Stimulated activated CD4-positive, alpha-beta T cell treated with anti-CD3 and anti-CD28 coated beads, TNF-alpha, amount 100 ng/mL, for 4 hours (primary cell): ENCODE results near the gene CTNNBL1.
"Not testable (repeated sequence)": the region's sequence is repeated elsewhere in the genome, so short reads cannot be mapped to it uniquely, and the experiment has no call there.

ENCODE experiments used
- DNase-seq, 3 experiments: peaks; one replicate each; pipeline ENCODE4 v3.0.0-alpha.2; 2020; ENCODE audit warnings: low read depth in 3 of 3

The CTNNBL1 gene

DNA sequence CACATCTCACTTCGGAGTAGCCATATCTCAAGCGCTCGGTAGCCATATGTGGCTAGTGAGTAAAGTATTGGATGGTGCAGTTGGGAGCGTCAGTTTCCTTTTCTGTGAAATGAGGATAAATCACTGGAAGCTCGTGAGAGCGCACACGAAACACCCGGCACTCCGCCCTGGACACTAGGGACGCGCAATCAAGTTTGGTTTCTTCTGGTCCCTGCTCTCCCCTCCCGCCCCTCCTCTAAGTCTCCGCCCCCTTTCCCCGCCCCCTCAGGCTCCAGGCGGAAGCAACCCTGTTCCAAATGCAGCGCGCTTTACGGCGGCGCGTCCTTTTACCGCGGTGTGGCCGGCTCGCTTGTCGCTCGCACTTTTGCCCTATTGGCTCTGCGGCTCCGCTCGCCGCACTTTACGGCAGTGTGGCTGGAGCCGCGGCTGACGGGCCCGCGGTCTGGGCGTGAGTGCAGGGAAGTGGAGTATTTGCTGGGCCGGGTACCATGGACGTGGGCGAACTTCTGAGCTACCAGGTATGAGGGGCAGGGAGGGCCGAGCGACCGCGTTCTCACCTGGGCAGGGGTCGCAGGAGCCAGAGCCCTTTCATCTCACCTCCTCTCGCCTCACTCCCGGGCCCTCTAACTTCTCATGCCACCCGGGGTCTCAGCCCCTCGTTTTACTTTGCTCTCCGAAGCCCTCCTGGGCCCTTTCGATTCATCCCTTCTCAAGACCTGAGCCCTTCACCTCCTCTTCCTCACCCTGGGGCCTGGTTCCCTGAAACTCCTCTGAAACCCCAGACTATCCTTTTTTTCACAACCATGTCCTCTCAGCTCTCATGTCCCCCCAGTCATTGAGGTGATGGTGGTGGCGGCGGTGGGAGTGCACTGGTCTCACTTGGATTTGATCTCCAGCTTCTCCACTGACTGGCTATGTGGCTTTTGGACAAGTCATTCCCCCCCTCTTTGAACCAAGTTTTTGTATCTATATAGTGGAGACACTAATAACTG is at the start of gene CTNNBL1:
CTNNBL1 (plus strand) TSS at position 396 of the 992 bp plus-strand sequence; CDS start at position 489, 93 bp downstream.
- peak; percentile 90 to 96 (median 90) for DNase-seq

DNA sequence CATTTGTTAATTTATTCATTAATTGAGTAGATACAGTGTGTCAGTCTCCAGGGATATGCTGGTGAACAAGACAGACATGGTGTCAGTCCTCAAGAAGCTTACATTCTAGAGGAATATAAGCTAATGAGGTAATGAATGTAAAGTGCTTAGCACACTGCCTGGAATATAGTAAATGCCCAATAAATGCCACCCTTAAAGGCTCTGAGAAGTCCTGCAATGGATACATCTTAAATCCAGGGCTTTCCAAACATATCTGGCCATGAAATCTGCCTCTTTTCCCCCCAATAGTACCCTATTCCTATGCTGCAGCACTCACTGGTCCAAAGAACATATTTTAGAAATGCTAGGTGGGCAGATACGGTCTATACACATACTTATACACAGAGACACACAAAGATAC is 49.2 kb upstream of the CTNNBL1 start:
- DNase-seq: no peak

DNA sequence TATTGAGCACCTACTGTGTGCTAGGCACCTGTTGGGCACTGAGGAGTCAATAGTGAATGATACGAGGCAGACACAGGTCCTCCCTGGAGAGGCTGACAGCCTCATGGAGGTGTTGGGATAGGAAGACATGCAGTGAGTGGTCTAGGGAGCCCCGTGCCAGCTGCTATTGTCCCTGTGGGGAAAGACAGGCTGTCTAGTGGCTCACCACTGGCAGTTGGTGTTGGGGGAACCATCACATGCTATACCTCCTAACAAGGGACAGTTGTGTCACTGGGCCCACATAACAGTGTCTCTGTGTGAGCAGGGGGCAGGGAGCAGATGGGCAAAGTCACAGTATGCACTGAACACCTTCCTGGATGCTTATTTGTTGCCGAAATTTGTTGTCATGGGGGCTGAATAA is 45.9 kb upstream of the CTNNBL1 start:
- no peak for DNase-seq

DNA sequence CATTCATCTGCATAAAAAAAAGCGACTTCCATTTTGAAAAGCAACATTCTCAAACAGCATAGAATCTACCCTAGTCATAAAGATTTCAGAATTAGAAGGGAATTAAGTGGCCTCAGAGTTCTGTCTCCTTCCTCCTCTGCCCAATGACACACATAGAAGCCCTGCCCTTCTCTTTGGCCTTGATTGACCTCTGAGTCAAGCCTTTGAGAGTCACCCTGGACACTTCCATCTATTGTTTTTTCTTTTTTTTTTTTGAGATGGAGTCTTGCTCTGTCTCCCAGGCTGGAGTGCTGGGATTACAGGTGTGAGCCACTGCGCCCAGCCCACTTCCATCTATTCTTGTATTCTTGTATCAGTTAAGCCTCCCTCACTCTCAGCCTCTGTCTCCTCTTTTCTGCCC is 44.8 kb upstream of the CTNNBL1 start:
- DNase-seq: no peak

GRCh38 chr20:37649676-37650370 is 44.0 kb upstream of the CTNNBL1 start:
- DNase-seq: no peak

- no peak for DNase-seq
Measured at GRCh38 chr20:37650661-37651060, 43.2 kb upstream of the CTNNBL1 start.

GRCh38 chr20:37651932-37652331 is 41.9 kb upstream of the CTNNBL1 start:
- no peak for DNase-seq

DNA sequence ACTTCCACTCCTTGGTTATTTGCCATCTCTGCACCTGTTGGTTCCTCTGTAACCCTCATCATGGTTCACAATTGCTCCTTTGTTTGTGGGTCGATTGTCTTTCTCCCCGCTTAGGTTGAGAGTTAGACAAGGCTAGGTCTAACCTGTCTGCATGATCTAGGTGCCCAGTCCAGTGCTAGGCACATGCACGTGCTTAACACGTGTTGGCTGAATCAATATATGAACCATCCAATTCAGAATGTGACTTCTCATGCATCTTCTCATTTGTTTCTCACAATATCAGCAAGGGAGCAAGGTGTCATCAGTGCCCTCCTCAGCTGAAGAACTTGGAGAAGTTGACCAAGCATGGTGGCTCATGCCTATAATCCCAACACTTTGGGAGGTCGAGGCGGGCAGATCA is 36.9 kb upstream of the CTNNBL1 start:
- DNase-seq: no peak

DNA sequence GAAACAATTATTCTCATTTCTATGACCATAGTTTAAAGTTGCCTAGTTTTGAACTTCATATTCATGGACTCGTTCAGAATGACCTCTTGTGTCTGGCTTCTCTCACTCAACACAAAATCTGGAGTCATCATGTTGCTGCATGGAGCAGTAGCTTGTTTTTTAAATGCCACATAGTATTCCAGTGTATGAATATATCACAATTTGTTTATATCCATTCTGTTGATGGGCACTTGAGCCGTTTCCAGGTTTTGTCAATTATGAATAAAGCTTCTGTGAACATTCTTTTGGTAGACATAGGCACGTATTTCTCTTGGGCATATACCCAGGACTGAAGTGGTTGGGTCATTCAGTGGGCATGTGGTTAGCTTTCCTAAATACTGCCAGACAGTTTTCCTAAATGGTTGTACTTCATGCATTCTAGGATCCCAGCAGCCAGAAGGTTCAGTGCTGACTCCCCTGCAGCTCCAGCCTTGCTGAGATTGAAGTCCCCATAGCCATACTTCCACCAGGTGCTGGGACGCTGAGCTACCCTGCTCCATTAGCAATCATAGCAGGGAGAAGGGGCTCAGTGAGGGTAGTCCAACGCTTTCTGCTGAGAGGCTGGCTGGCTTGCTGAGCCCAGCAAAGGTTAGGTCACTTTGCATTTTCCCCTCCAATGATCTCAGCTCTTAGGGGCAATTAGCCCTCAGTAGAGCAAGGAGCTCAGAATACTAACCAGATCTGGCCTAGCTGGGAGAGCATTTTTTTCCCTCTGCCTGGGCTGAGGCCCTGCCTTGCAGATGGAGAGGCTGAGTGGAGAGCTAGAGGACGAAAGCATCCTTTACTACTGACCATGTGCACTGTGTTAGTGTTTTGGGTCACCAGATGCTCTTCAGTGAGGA is 35.7 kb upstream of the CTNNBL1 start:
- DNase-seq: no peak

- DNase-seq: no peak
Measured at GRCh38 chr20:37661519-37661918, 32.3 kb upstream of the CTNNBL1 start.

- DNase-seq: no peak
Measured at GRCh38 chr20:37662308-37662707, 31.5 kb upstream of the CTNNBL1 start.

DNA sequence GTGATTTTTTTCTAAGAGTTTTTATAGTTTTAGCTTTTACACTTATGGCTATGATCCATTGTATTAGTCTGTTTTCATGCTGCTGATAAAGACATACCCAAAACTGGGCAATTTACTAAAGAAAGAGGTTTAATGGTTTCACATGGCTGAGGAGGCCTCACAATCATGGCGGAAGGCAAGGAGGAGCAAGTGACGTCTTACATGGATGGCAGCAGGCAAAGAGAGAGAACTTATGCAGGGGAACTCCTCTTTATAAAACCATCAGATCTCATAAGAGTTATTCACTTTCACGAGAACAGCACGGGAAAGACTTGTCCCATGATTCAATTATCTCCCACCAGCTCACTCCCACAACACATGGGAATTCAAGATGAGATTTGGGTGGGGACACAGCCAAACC is 29.2 kb upstream of the CTNNBL1 start:
- DNase-seq: not testable (repeated sequence)

GRCh38 chr20:37668166-37668565 is 25.7 kb upstream of the CTNNBL1 start:
- DNase-seq: no peak

GRCh38 chr20:37669062-37669772 is 24.6 kb upstream of the CTNNBL1 start:
- no peak for DNase-seq

DNA sequence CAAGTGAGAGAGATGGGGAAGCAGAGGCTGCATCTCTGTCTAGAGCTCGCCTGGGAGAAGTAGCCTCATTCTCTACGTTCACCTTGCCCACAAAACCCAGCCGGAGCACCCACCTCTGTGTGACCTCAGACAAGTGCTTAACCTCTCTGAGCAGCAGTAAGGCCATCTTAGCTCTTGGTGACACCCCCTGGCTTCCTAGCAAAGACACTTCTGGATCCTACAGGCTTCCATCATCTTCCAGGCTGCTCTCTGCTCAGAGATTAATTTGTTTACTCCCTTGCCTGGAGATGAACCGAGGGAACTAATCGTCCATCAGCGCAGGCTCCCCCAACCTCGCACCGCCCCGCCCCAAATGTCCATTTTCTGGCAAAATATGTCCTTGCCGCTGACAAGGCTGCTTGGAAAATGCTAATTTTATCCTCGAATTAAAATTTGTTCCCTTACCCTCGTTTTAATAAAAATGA is 24.0 kb upstream of the CTNNBL1 start:
- DNase-seq: no peak

- DNase-seq: no peak
Measured at GRCh38 chr20:37670351-37670791, 23.5 kb upstream of the CTNNBL1 start.

DNA sequence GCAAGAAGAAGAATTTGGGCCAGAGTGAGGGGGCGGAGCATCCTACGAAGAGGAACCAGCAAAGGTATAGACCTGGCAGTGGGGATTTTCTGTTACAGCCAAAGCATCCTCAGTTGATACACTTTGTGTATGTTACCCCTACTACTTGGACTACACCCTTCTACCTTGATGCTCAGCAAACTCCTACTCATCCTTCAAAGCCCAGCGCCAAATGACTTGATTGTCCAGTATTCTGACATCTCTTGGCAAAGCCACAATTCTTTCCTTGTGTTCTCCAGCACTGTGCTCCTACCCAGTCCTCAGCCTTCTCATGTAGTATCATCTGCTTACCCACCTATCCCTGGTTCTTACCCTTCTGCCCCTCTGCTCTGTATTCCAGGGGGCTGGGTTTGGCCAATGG is 21.7 kb upstream of the CTNNBL1 start:
- no peak for DNase-seq

- no peak for DNase-seq
Measured at GRCh38 chr20:37673444-37673843, 20.4 kb upstream of the CTNNBL1 start.

GRCh38 chr20:37676440-37676839 is 17.4 kb upstream of the CTNNBL1 start:
- DNase-seq: no peak

GRCh38 chr20:37677969-37678861 is 15.6 kb upstream of the CTNNBL1 start:
- no peak for DNase-seq
